Fibroblast of villous mesenchyme (primary cell): ENCODE data around the gene UFM1. TPM values are rescaled to one million over a fixed set of nuclear protein-coding genes. Genes with fewer than 3 reads are reported as not detected.

ENCODE experiments used
- DNase-seq: peaks from one replicate; pipeline ENCODE4 v3.0.0-alpha.2; 2010; ENCODE audit warnings: low read depth
- H3K4me3 ChIP-seq: 2 replicates; pipeline ENCODE4 v1.5.1; 2011; ENCODE audit warnings: low read depth, mild to moderate bottlenecking, low read length
- CTCF ChIP-seq: IDR thresholded peaks from 2 replicates; pipeline ENCODE4 v1.5.1; 2012; ENCODE audit warnings: low read depth, mild to moderate bottlenecking, low read length; ENCODE audit not compliant: insufficient read depth
- total RNA-seq: library from RNA; depleted of rRNA; stranded (reverse); fragments of >200 nt; gene quantifications from 2 replicates; pipeline ENCODE4 v1.2.3, GENCODE V29; 2012

The UFM1 gene
- total RNA-seq, 1 donor = 114 TPM

DNA sequence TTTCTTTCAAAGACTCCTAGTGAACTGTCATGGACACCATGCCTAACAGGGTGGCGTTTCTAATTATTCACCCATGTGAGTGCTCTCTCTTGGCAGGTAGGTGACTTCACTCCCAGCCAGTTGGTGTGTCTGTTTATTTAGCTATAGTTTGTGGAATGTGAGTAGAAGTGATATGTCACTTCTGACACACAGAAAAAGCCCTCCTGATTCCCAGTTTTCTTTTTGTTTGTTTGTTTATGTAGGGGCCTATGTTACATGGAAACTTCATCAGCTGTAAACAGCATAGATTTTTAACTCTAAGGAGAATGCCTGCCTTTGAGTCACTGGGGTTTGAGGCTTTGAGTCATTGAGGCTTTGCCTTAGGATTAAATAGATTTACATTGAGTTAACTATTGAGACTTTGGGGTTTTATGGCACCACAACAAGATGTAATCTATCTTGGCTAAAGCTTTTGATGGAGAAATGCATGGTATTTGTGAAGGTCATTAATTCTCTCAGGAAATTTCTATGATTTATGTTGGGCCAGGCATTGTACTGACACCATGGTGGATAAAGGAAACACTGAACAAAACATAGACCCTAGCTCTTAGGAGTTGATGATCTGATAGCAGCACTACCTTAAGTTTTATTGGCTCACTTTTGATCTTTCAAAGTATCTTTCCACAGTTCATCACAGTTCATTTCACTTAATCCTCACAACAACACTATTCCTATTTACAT is 45.3 kb downstream of the UFM1 start:
- no peak overlapping the region for H3K4me3 ChIP-seq
- TF ChIP-seq CTCF = no peak
- peak; percentile 81 for DNase-seq

GRCh38 chr13:38395497-38395788 is 45.8 kb downstream of the UFM1 start:
- H3K4me3 ChIP-seq = no peak overlapping the region
- no peak for TF ChIP-seq CTCF
- DNase-seq = no peak

DNA sequence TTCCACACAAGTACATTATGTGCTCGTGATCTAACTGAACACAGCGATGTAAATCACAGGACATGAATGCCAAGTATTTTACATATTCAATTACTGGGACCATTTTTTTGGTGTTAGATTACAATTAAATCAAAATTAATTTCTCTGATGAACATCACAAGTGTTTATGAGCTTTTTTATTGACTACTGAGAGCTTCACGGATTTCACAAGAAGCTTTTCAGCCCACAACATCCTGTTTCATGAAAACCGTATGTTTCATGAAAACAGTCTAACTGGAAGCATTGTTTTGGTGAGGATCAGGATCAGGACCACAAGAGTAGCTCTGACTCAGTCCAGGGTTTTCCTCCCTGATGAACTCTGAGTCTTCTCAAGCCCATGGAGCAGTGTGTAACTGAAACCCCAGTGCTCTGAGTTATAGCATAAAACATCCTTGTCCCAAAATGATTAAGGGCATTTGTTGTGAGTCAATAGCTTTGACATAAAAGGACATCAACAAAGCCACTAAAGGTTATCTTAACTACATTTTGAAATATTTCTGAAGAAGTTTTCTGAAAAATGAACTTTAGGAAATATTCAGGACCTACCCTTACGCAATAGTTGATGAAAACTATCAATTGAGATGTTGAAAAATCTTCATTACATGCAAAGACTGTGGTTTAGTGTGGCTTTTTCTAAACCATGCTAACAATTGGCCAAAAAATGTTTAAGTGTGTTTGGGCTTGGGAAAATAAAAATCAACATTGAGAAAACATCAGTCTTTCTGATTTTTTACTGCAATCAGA is 49.3 kb downstream of the UFM1 start:
- peak; percentile 91 for DNase-seq
- no peak for TF ChIP-seq CTCF
- H3K4me3 ChIP-seq = no peak overlapping the region

GRCh38 chr13:38399535-38399934 is 49.9 kb downstream of the UFM1 start:
- no peak for TF ChIP-seq CTCF
- DNase-seq = peak; percentile 83
- H3K4me3 ChIP-seq = no peak overlapping the region

- DNase-seq = peak; percentile 31
- no peak for TF ChIP-seq CTCF
- no peak overlapping the region for H3K4me3 ChIP-seq
These were observed 51.6 kb downstream of the UFM1 start for GRCh38 chr13:38401276-38401675.

DNA sequence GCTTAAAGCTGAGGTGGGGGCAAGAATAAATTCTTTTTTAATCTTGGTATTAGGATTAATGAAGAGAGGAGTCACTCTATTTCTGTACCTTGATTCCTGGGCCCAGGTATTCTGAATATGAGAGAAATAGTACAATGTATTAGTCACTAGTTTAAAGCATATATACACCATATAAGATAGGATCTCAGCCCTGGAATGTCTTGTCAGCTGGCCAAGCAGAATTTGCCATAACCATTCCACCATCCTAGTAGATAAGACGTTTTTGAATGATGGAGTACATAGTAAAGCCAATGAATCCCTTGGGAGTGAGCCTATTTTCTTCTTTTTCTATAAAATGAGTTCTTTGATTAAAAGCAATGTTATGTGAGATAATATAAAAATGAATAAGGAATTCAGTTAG is 55.6 kb downstream of the UFM1 start:
- no peak overlapping the region for H3K4me3 ChIP-seq
- TF ChIP-seq CTCF = no peak
- no peak for DNase-seq

GRCh38 chr13:38409771-38410170 is 60.1 kb downstream of the UFM1 start:
- DNase-seq = no peak
- no peak for TF ChIP-seq CTCF
- H3K4me3 ChIP-seq = no peak overlapping the region
